ENCODE results near the gene CNTN4. TPM values are rescaled to one million over a fixed set of nuclear protein-coding genes. Genes with fewer than 3 reads are reported as not detected.

CNTN4 gene
- total RNA-seq, 1 donor from 2014 or later = 0.52 TPM

- no peaks in the 10 kb centered on the region for H3K4me1 Mint-ChIP-seq (ENCODE audit: low read depth)
- H3K27ac Mint-ChIP-seq (ENCODE audit: unreplicated experiment) = no peak overlapping the region
- TF ChIP-seq CTCF (IDR thresholded peaks at IDR 0.05) = no peak
- no peaks in the 10 kb centered on the region for H3K27me3 Mint-ChIP-seq (ENCODE audit: low read depth)
- no peaks in the 10 kb centered on the region for H3K36me3 Mint-ChIP-seq (ENCODE audit: low read depth)
- no peak overlapping the region for H3K4me3 Mint-ChIP-seq (ENCODE audit: unreplicated experiment)
- no peak for DNase-seq (ENCODE audit: low spot score)
- H3K9me3 Mint-ChIP-seq (ENCODE audit: low read depth) = peaks cover under 1% of the 10 kb centered on the region
Observed at GRCh38 chr3:2923390-2923789, 824.7 kb downstream of the CNTN4 start.

GRCh38 chr3:2927259-2927658 lies 828.6 kb downstream of the CNTN4 start:
- Mint-ChIP-seq H3K4me1 (ENCODE audit: low read depth) (no peaks in the 10 kb centered on the region), H3K9me3 (ENCODE audit: low read depth) (peaks cover under 1% of the 10 kb centered on the region), H3K27me3 (ENCODE audit: low read depth) (no peaks in the 10 kb centered on the region), H3K36me3 (ENCODE audit: low read depth) (no peaks in the 10 kb centered on the region), H3K27ac (ENCODE audit: unreplicated experiment) (no peak overlapping the region), H3K4me3 (ENCODE audit: unreplicated experiment) (no peak overlapping the region)
- TF ChIP-seq CTCF (IDR thresholded peaks at IDR 0.05) = no peak
- DNase-seq (ENCODE audit: low spot score) = no peak

GRCh38 chr3:2929574-2929973 lies 830.9 kb downstream of the CNTN4 start:
- Mint-ChIP-seq H3K27me3 (ENCODE audit: low read depth) (no peaks in the 10 kb centered on the region), H3K27ac (ENCODE audit: unreplicated experiment) (no peak overlapping the region), H3K4me1 (ENCODE audit: low read depth) (no peaks in the 10 kb centered on the region), H3K36me3 (ENCODE audit: low read depth) (no peaks in the 10 kb centered on the region), H3K9me3 (ENCODE audit: low read depth) (peaks cover 11% of the 10 kb centered on the region), H3K4me3 (ENCODE audit: unreplicated experiment) (no peak overlapping the region)
- no peak for TF ChIP-seq CTCF (IDR thresholded peaks at IDR 0.05)
- no peak for DNase-seq (ENCODE audit: low spot score)

GRCh38 chr3:2931265-2931664 lies 832.6 kb downstream of the CNTN4 start:
- Mint-ChIP-seq H3K9me3 (ENCODE audit: low read depth) (peaks cover 14% of the 10 kb centered on the region), H3K4me3 (ENCODE audit: unreplicated experiment) (no peak overlapping the region), H3K4me1 (ENCODE audit: low read depth) (no peaks in the 10 kb centered on the region), H3K27ac (ENCODE audit: unreplicated experiment) (no peak overlapping the region), H3K27me3 (ENCODE audit: low read depth) (no peaks in the 10 kb centered on the region), H3K36me3 (ENCODE audit: low read depth) (no peaks in the 10 kb centered on the region)
- TF ChIP-seq CTCF (IDR thresholded peaks at IDR 0.05) = no peak
- DNase-seq (ENCODE audit: low spot score) = no peak

- Mint-ChIP-seq H3K9me3 (ENCODE audit: low read depth) (peaks cover 14% of the 10 kb centered on the region), H3K27ac (ENCODE audit: unreplicated experiment) (no peak overlapping the region), H3K4me1 (ENCODE audit: low read depth) (no peaks in the 10 kb centered on the region), H3K27me3 (ENCODE audit: low read depth) (peaks cover 2% of the 10 kb centered on the region), H3K4me3 (ENCODE audit: unreplicated experiment) (no peak overlapping the region), H3K36me3 (ENCODE audit: low read depth) (no peaks in the 10 kb centered on the region)
- TF ChIP-seq CTCF (IDR thresholded peaks at IDR 0.05) = no peak
- DNase-seq (ENCODE audit: low spot score) = no peak
Observed at GRCh38 chr3:2934541-2934940, 835.9 kb downstream of the CNTN4 start.

Measured in chondrocyte (in vitro differentiated cells).